ENCODE data around the gene SH3D21.

SH3D21 gene

GRCh38 chr1:36339215-36339614 is 33.0 kb downstream of the SH3D21 start:
- no peak for DNase-seq

GRCh38 chr1:36339615-36340014 is 33.4 kb downstream of the SH3D21 start:
- DNase-seq = no peak

GRCh38 chr1:36341626-36342320 is 35.6 kb downstream of the SH3D21 start:
- DNase-seq = no peak

- peak; percentile 80 for DNase-seq
Observed at GRCh38 chr1:36342426-36343185, 36.4 kb downstream of the SH3D21 start.

- no peak for DNase-seq
Observed at GRCh38 chr1:36343651-36344394, 37.7 kb downstream of the SH3D21 start.

- no peak for DNase-seq
Observed at GRCh38 chr1:36344395-36344680, 38.2 kb downstream of the SH3D21 start.

- DNase-seq = no peak
Observed at GRCh38 chr1:36345353-36345752, 39.2 kb downstream of the SH3D21 start.

- no peak for DNase-seq
Observed at GRCh38 chr1:36346741-36347370, 40.7 kb downstream of the SH3D21 start.

- DNase-seq = peak; percentile 54
Observed at GRCh38 chr1:36349241-36349671, 43.1 kb downstream of the SH3D21 start.

GRCh38 chr1:36349839-36350238 is 43.7 kb downstream of the SH3D21 start:
- DNase-seq = no peak

GRCh38 chr1:36350659-36351226 is 44.6 kb downstream of the SH3D21 start:
- DNase-seq = peak; percentile 91

GRCh38 chr1:36351227-36351977 is 45.2 kb downstream of the SH3D21 start:
- peak; percentile 95 for DNase-seq

GRCh38 chr1:36352125-36352909 is 46.1 kb downstream of the SH3D21 start:
- peak; percentile 82 for DNase-seq

GRCh38 chr1:36352910-36353878 is 47.0 kb downstream of the SH3D21 start:
- peak; percentile 52 for DNase-seq

- DNase-seq = no peak
Observed at GRCh38 chr1:36354486-36354885, 48.3 kb downstream of the SH3D21 start.

- DNase-seq = no peak
Observed at GRCh38 chr1:36355811-36356210, 49.6 kb downstream of the SH3D21 start.

GRCh38 chr1:36358514-36359084 is 52.4 kb downstream of the SH3D21 start:
- DNase-seq = no peak

- DNase-seq = no peak
Observed at GRCh38 chr1:36359383-36359782, 53.2 kb downstream of the SH3D21 start.

GRCh38 chr1:36359911-36360550 is 53.9 kb downstream of the SH3D21 start:
- no peak for DNase-seq

Data from fibroblast of skin of right biceps (primary cell).